A549 (cell line): ENCODE results near the gene WDR18. TPM values are rescaled to one million over a fixed set of nuclear protein-coding genes. Genes with fewer than 3 reads are reported as not detected.

Experiments used
- ATAC-seq, 2 experiments: fragments of 200-7000 bp in 1 of 2; fragments of >200 bp in 1 of 2; cut with Nextera tagmentation in 1 of 2; cut with Tn5 transposase in 1 of 2; 3 replicates each; pipeline versions ENCODE4 v1.8.0 to v1.9.1; 2018 to 2020; ENCODE audit warnings: mild to moderate bottlenecking in 1 of 2, moderate library complexity in 1 of 2
- CTCF ChIA-PET: fragments of 300-600 bp; sonication (Branson Sonifier 250); formaldehyde crosslinking; extraction: SDS; loops from one replicate; lab custom pipeline; 2021; ENCODE audit warnings: antibody characterized with exemption, inconsistent platforms; lab: Yijun Ruan, JAX
- POLR2A ChIA-PET: fragments of 350-600 bp; formaldehyde crosslinking; extraction: SDS; loops from one replicate; lab custom pipeline; 2021; ENCODE audit warnings: antibody characterized with exemption, inconsistent platforms; lab: Yijun Ruan, JAX
- DNase-seq, 2 experiments: peaks; one replicate each; pipeline versions ENCODE4 v3.0.0 to v3.0.0-alpha.2; 2011 to 2016; ENCODE audit warnings: low read depth in 1 of 2, low spot score in 1 of 2
- FAIRE-seq: peaks from 2 replicates; lab custom pipeline; 2011; peaks lifted over from hg19 to GRCh38; lab: Jason Lieb, UNC
- H3K27ac ChIP-seq, 2 experiments: fragments of >200 bp; sonication (Bioruptor Twin); formaldehyde crosslinking; 3 replicates each; pipeline ENCODE4 v1.5.1; 2016 to 2017
- H3K4me1 ChIP-seq: fragments of >200 bp; sonication (Bioruptor Twin); formaldehyde crosslinking; 3 replicates; pipeline ENCODE4 v1.6.1; 2016
- H3K4me2 ChIP-seq: fragments of >200 bp; sonication (Bioruptor Twin); formaldehyde crosslinking; 3 replicates; pipeline ENCODE4 v1.6.1; 2016
- H3K4me3 ChIP-seq: fragments of >200 bp; sonication (Bioruptor Twin); formaldehyde crosslinking; 3 replicates; pipeline ENCODE4 v1.5.1; 2016
- H3K9me3 ChIP-seq: fragments of >200 bp; sonication (Bioruptor Twin); formaldehyde crosslinking; 3 replicates; pipeline ENCODE4 v1.6.1; 2016
- ATOH8 ChIP-seq: fragments of 250-450 bp; sonication (Bioruptor Pico); IDR thresholded peaks from 2 replicates; pipeline ENCODE4 v1.5.0; 2020; ENCODE audit warnings: low read depth, mild to moderate bottlenecking, moderate library complexity
- BHLHE40 ChIP-seq: IDR thresholded peaks from 2 replicates; pipeline ENCODE4 v1.6.1; 2012; ENCODE audit warnings: low read depth, low read length, inconsistent platforms
- CBX2 ChIP-seq: fragments of 200-600 bp; sonication (generic); IDR thresholded peaks from 2 replicates; pipeline ENCODE4 v1.6.1; 2016; ENCODE audit warnings: low read depth, mild to moderate bottlenecking, borderline replicate concordance
- CBX8 ChIP-seq: fragments of 200-600 bp; sonication (generic); IDR thresholded peaks from 2 replicates; pipeline ENCODE4 v1.6.1; 2016
- CHD4 ChIP-seq: fragments of 200-600 bp; sonication (generic); IDR thresholded peaks from 2 replicates; pipeline ENCODE4 v1.6.1; 2016; ENCODE audit warnings: antibody characterized with exemption, mild to moderate bottlenecking, borderline replicate concordance
- CTCF ChIP-seq: fragments of >200 bp; sonication (Bioruptor Twin); formaldehyde crosslinking; IDR thresholded peaks from 3 replicates; pipeline ENCODE4 v1.5.1; 2016
- EHF ChIP-seq: fragments of 250-450 bp; sonication (Bioruptor Pico); IDR thresholded peaks from 2 replicates; pipeline ENCODE4 v1.5.0; 2020; ENCODE audit warnings: mild to moderate bottlenecking
- FOSB ChIP-seq: fragments of 250-450 bp; sonication (Bioruptor Pico); IDR thresholded peaks from 2 replicates; pipeline ENCODE4 v1.5.0; 2020; ENCODE audit warnings: mild to moderate bottlenecking, moderate library complexity
- GATA3 ChIP-seq: IDR thresholded peaks from 2 replicates; pipeline ENCODE4 v1.6.1; 2012; ENCODE audit warnings: borderline replicate concordance
- HDAC2 ChIP-seq: fragments of 200-600 bp; sonication (generic); IDR thresholded peaks from 2 replicates; pipeline ENCODE4 v1.6.1; 2016
- HES2 ChIP-seq: fragments of >200 bp; sonication (Bioruptor Twin); formaldehyde crosslinking; IDR thresholded peaks from 2 replicates; pipeline ENCODE4 v1.6.1; 2016
- HMGXB4 ChIP-seq: fragments of 250-450 bp; sonication (Bioruptor Pico); IDR thresholded peaks from 2 replicates; pipeline ENCODE4 v1.5.0; 2021; ENCODE audit warnings: mild to moderate bottlenecking, moderate library complexity, borderline replicate concordance
- HOXA7 ChIP-seq: fragments of 250-450 bp; sonication (Bioruptor Pico); IDR thresholded peaks from 2 replicates; pipeline ENCODE4 v1.5.0; 2020; ENCODE audit warnings: mild to moderate bottlenecking, moderate library complexity
- HOXB13 ChIP-seq: fragments of 250-450 bp; sonication (Bioruptor Pico); IDR thresholded peaks from 2 replicates; pipeline ENCODE4 v1.5.0; 2020; ENCODE audit warnings: low read depth, mild to moderate bottlenecking, moderate library complexity
- JUN ChIP-seq, 2 experiments: fragments of >200 bp; sonication (Bioruptor Twin); formaldehyde crosslinking; IDR thresholded peaks; 2 replicates in 1 of 2; 3 replicates in 1 of 2; pipeline ENCODE4 v1.6.1; 2016 to 2017
- JUNB ChIP-seq: fragments of >200 bp; sonication (Bioruptor Twin); formaldehyde crosslinking; IDR thresholded peaks from 2 replicates; pipeline ENCODE4 v1.6.1; 2016
- MAX ChIP-seq: IDR thresholded peaks from 2 replicates; pipeline ENCODE4 v1.6.1; 2012
- MAZ ChIP-seq: fragments of 150-350 bp; IDR thresholded peaks from 2 replicates; pipeline ENCODE4 v1.6.1; 2014; ENCODE audit warnings: antibody characterized with exemption, low read depth, low read length, borderline replicate concordance
- MYC ChIP-seq: IDR thresholded peaks from 2 replicates; pipeline ENCODE4 v1.6.1; 2012; ENCODE audit warnings: mild to moderate bottlenecking, inconsistent platforms, low read length, improper control_type of control experiment, borderline replicate concordance
- NPAS2 ChIP-seq: fragments of 250-450 bp; sonication (Bioruptor Pico); IDR thresholded peaks from 2 replicates; pipeline ENCODE4 v1.8.0; 2022; ENCODE audit warnings: mild to moderate bottlenecking, moderate library complexity, borderline replicate concordance
- POLR2A ChIP-seq: IDR thresholded peaks from 2 replicates; pipeline ENCODE4 v1.6.1; 2012; ENCODE audit warnings: mild to moderate bottlenecking, low read length
- RAD21 ChIP-seq, 2 experiments: fragments of >200 bp in 1 of 2; sonication (Bioruptor Twin) in 1 of 2; formaldehyde crosslinking in 1 of 2; IDR thresholded peaks in 1 of 2; conservative IDR thresholded peaks in 1 of 2; 2 replicates in 1 of 2; 3 replicates in 1 of 2; pipeline ENCODE4 v1.6.1; 2012 to 2018; ENCODE audit warnings: inconsistent platforms in 1 of 2
- RCOR1 ChIP-seq: fragments of 150-350 bp; IDR thresholded peaks from 2 replicates; pipeline ENCODE4 v1.6.1; 2014; ENCODE audit warnings: antibody characterized with exemption, low read length, low read depth
- REST ChIP-seq: fragments of 200-600 bp; sonication (generic); IDR thresholded peaks from 2 replicates; pipeline ENCODE4 v1.6.1; 2016; ENCODE audit warnings: antibody characterized with exemption, mild to moderate bottlenecking, moderate library complexity
- SMC3 ChIP-seq: fragments of >200 bp; sonication (Bioruptor Twin); formaldehyde crosslinking; IDR thresholded peaks from 3 replicates; pipeline ENCODE4 v1.6.1; 2018; ENCODE audit warnings: inconsistent platforms
- TFCP2L1 ChIP-seq: fragments of 250-450 bp; sonication (Bioruptor Pico); IDR thresholded peaks from 2 replicates; pipeline ENCODE4 v1.5.0; 2021; ENCODE audit warnings: mild to moderate bottlenecking
- TP53 ChIP-seq: fragments of 250-450 bp; sonication (Bioruptor Pico); IDR thresholded peaks from 2 replicates; pipeline ENCODE4 v1.5.0; 2021; ENCODE audit warnings: mild to moderate bottlenecking, moderate library complexity
- WGBS: methylation state at CpG from one replicate; pipeline ENCODE4 v1.1.6; 2017; ENCODE audit errors: missing lambda C conversion rate; 5-methylcytosine and 5-hydroxymethylcytosine counted together
- polyA plus RNA-seq, 4 experiments: library from polyadenylated mRNA; depleted of rRNA in 3 of 4; stranded (reverse); fragments of >200 nt; fragmentation: RNase III in 1 of 4; extraction: RNeasy Plus Mini Kit Qiagen cat#74134 plus additional on column Dnase treatment in 1 of 4; gene quantifications; 2 replicates in 3 of 4; 3 replicates in 1 of 4; pipeline ENCODE4 v1.2.3, GENCODE V29; 2011 to 2017

The WDR18 gene
- polyA plus RNA-seq, 2 of the 4 experiments (the other 2 are of a cell fraction) = 23.8 to 48.9 TPM

- H3K4me1 ChIP-seq = peaks cover 31% of the 10 kb centered on the region
- 81% methylated on average over 9 of the region's 14 CpGs for WGBS
- CTCF ChIA-PET = interaction anchor here (0.6 kb wide), 1 partner anchor 16 kb away, joined by 4 read pairs; no protein-coding TSS in a partner anchor
- H3K9me3 ChIP-seq = no peaks in the 10 kb centered on the region
- ATAC-seq = no peak
- H3K4me2 ChIP-seq = no peak overlapping the region
- no peak overlapping the region for H3K4me3 ChIP-seq
- no peak overlapping the region for H3K27ac ChIP-seq
- no peak for DNase-seq
- POLR2A ChIA-PET = no interaction called here
- FAIRE-seq = no peak
- no peak for TF ChIP-seq ATOH8 (CRISPR knock-in tag)
- TF ChIP-seq TFCP2L1 = no peak
- TF ChIP-seq MYC = no peak
- TF ChIP-seq HES2 = no peak
- TF ChIP-seq CBX2 = no peak
- TF ChIP-seq NPAS2 (CRISPR knock-in tag) = no peak
- TF ChIP-seq CBX8 = no peak
- no peak for TF ChIP-seq HDAC2
- no peak for TF ChIP-seq GATA3
- no peak for TF ChIP-seq POLR2A
- TF ChIP-seq JUNB = no peak
- TF ChIP-seq MAZ = no peak
- no peak for TF ChIP-seq HOXB13 (CRISPR knock-in tag)
- no peak for TF ChIP-seq RAD21 (conservative IDR thresholded peaks at IDR 0.05 in 1 of 2, IDR thresholded peaks at IDR 0.05 in 1 of 2)
- no peak for TF ChIP-seq CHD4
- TF ChIP-seq HOXA7 (CRISPR knock-in tag) = no peak
These were observed 29.9 kb upstream of the WDR18 start for GRCh38 chr19:954272-954671.

- Histone ChIP-seq H3K9me3 (no peaks in the 10 kb centered on the region), H3K4me2 (no peak overlapping the region), H3K4me1 (peaks cover 36% of the 10 kb centered on the region), H3K4me3 (no peak overlapping the region), H3K27ac (peak overlapping the region in 1 of 2 experiments; percentile 33; a peak in 1 of 6 replicates)
- 83% methylated on average over 15 of the region's 43 CpGs for whole genome bisulfite sequencing
- DNase-seq (no peak), ATAC-seq (no peak; a peak in 1 of 6 replicates), FAIRE-seq (no peak)
- ChIA-PET CTCF (interaction anchor here (0.6 kb wide), 1 partner anchor 16 kb away, joined by 4 read pairs; no protein-coding TSS in a partner anchor), POLR2A (no interaction called here)
- TF ChIP-seq FOSB (CRISPR knock-in tag) (no peak), POLR2A (no peak), MAZ (no peak), REST (no peak), RCOR1 (no peak), SMC3 (no peak), MYC (no peak), BHLHE40 (no peak), JUN (IDR thresholded peaks at IDR 0.05) (no peak), TP53 (CRISPR knock-in tag) (no peak), HMGXB4 (no peak), CTCF (no peak), MAX (no peak), RAD21 (conservative IDR thresholded peaks at IDR 0.05 in 1 of 2, IDR thresholded peaks at IDR 0.05 in 1 of 2) (no peak), EHF (CRISPR knock-in tag) (no peak)
These were observed 29.3 kb upstream of the WDR18 start for GRCh38 chr19:954672-955494.
